ENCODE measurements around the gene HLCS. TPM values are rescaled to one million over a fixed set of nuclear protein-coding genes. Genes with fewer than 3 reads are reported as not detected.

HLCS gene
- total and polyA plus RNA-seq, 7 donors = 3.0 to 26.0 (median 12.5) TPM

DNA sequence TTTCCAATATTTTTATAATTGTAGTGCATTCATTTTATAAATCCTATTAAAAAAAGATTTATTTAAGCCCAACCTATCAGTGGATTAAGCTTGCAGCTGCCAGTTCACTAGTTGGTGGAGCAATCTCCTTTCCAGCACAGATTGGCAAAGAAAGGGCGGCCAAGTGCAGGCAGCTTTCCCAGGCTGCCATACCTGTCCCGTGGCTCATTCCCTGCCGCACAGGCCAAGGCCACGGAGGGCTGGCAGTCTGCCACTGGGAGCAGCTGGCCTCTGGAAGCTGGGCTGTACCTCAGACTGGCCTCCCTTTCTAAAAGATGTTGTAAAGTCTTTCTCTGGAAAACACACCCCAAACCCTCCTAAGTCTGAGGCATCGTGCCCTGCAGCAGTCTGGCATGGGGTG, 193.4 kb downstream of the HLCS start:
- peak; percentile 70 for DNase-seq
- Histone ChIP-seq H3K4me3 (no peak overlapping the region), H3K9me3 (no peaks in the 10 kb centered on the region), H3K27ac (no peak overlapping the region), H3K4me1 (peaks cover 0 to 16% (median 11%) of the 10 kb centered on the region in 4 donors), H3K27me3 (no peaks in the 10 kb centered on the region), H3K36me3 (no peaks in the 10 kb centered on the region)
- no peak for TF ChIP-seq EP300 (IDR thresholded peaks at IDR 0.05)
- no peak for TF ChIP-seq POLR2AphosphoS5 (IDR thresholded peaks at IDR 0.05)
- no peak for TF ChIP-seq POLR2A (IDR thresholded peaks at IDR 0.05)
- TF ChIP-seq, protein P1, sequence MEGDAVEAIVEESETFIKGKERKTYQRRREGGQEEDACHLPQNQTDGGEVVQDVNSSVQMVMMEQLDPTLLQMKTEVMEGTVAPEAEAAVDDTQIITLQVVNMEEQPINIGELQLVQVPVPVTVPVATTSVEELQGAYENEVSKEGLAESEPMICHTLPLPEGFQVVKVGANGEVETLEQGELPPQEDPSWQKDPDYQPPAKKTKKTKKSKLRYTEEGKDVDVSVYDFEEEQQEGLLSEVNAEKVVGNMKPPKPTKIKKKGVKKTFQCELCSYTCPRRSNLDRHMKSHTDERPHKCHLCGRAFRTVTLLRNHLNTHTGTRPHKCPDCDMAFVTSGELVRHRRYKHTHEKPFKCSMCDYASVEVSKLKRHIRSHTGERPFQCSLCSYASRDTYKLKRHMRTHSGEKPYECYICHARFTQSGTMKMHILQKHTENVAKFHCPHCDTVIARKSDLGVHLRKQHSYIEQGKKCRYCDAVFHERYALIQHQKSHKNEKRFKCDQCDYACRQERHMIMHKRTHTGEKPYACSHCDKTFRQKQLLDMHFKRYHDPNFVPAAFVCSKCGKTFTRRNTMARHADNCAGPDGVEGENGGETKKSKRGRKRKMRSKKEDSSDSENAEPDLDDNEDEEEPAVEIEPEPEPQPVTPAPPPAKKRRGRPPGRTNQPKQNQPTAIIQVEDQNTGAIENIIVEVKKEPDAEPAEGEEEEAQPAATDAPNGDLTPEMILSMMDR (IDR thresholded peaks at IDR 0.05) = no peak
- intact Hi-C loops (cut with DNase I) = no loop called here
- WGBS, 2 donors = 9 to 50% methylated on average over 5 of the region's 5 CpGs

DNA sequence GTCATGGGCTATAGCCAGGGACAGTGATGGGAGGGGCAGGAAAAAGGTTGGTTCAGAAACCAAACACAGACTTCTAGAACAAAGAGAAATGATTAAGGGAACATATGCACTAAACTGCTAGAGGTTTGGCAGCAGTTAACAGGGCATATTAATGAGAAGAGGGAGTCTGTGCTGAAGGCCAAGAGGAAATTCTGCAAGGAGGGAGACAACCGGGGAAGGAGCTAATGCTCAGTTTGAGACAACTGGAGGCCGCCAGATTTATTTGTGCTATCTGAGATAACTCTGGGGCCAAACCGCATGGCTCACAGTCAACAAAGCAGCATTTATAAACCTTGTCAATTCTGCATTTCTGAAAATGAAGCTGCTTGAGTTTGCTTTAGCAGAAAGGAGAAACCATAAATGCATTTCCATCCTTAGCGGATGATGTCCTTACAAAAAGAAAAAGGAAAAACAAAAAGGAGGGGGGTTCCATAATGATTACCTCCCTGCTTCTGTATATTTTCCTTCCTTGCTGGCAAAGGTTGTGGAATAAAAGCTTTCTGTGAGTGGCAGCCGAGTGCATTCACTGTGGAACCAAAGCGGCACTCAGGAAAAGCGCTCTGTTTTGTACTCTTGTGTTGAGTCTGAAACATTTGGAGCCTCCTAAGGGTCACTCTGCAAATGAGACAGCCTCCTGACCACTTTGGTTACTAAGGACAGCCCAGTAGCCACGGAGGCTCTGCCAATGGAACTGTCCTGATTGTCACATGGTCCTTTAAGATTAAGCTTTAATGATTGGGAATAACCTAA, 197.2 kb downstream of the HLCS start:
- H3K27ac ChIP-seq = no peak overlapping the region
- TF ChIP-seq, protein P1 (IDR thresholded peaks at IDR 0.05) = no peak
- TF ChIP-seq POLR2A (IDR thresholded peaks at IDR 0.05) = no peak
- TF ChIP-seq POLR2AphosphoS5 (IDR thresholded peaks at IDR 0.05) = no peak
- no peak for TF ChIP-seq EP300 (IDR thresholded peaks at IDR 0.05)
- DNase-seq = no peak
- H3K9me3 ChIP-seq = no peaks in the 10 kb centered on the region
- no peak overlapping the region for H3K4me3 ChIP-seq
- 46 to 67% methylated on average over 8 of the region's 8 CpGs for WGBS, 2 donors
- H3K4me1 ChIP-seq = peaks cover 0 to 16% (median 11%) of the 10 kb centered on the region in 4 donors
- H3K36me3 ChIP-seq = peaks cover 0 to 9% (median 0%) of the 10 kb centered on the region in 4 donors
- intact Hi-C loops (cut with DNase I) = no loop called here
- H3K27me3 ChIP-seq = no peaks in the 10 kb centered on the region

DNA sequence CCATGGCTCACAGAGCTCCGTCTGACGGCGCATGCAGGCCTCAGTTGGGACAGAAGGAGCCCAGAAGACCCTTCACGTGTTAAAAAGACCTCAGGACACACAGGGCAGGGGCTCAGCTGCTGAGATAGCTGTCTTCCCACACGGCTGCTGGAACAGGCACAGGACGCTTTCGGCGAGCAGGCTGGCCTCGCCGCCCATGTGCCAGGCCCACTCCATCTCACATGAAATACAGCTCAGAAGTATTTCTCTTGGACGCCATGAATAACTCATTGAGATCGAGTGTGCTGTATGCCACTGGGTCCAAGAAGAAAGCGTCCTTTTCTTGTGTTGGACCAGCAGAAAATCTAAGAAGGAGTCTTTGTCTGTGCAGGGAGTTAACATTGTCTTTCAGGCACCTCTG, 198.0 kb downstream of the HLCS start:
- Histone ChIP-seq H3K9me3 (no peaks in the 10 kb centered on the region), H3K27ac (peak overlapping the region in 1 of 4 donors; percentile 12), H3K36me3 (peaks cover 0 to 9% (median 2%) of the 10 kb centered on the region in 4 donors), H3K4me3 (no peak overlapping the region), H3K27me3 (no peaks in the 10 kb centered on the region), H3K4me1 (peaks cover 0 to 12% (median 8%) of the 10 kb centered on the region in 4 donors)
- WGBS, 2 donors = 92% methylated on average over 13 of the region's 13 CpGs
- intact Hi-C loops (cut with DNase I) = no loop called here
- no peak for DNase-seq
- TF ChIP-seq POLR2A (IDR thresholded peaks at IDR 0.05) = no peak
- no peak for TF ChIP-seq EP300 (IDR thresholded peaks at IDR 0.05)
- TF ChIP-seq POLR2AphosphoS5 (IDR thresholded peaks at IDR 0.05) = no peak
- TF ChIP-seq, protein P1 (IDR thresholded peaks at IDR 0.05) = no peak

DNA sequence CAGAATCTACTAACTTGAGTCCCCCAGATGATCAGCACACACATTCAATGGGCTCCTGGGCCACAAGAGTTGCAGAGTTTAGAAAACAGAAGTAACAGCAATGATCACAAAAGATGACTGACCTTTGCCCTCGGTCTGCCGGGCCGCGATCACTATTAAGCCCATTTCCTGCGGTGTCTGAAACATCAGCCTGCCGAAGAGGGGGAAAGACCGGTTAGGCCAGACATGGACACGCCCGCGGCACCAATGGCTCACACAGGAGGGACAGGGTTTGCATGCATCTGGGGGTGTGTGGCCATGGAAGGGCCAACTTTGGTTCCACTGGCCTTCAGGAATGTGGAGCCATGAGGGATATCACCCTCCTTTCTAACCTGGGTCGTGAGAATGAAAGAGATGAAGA, 199.4 kb downstream of the HLCS start:
- peaks cover 0 to 6% (median 3%) of the 10 kb centered on the region in 4 donors for H3K4me1 ChIP-seq
- H3K27ac ChIP-seq = no peak overlapping the region
- DNase-seq = no peak
- peaks cover 0 to 9% (median 2%) of the 10 kb centered on the region in 4 donors for H3K36me3 ChIP-seq
- intact Hi-C loops (cut with DNase I) = no loop called here
- TF ChIP-seq, protein P1 (IDR thresholded peaks at IDR 0.05) = no peak
- TF ChIP-seq POLR2AphosphoS5 (IDR thresholded peaks at IDR 0.05) = no peak
- no peak for TF ChIP-seq POLR2A (IDR thresholded peaks at IDR 0.05)
- TF ChIP-seq EP300 (IDR thresholded peaks at IDR 0.05) = no peak
- WGBS, 2 donors = 32 to 82% methylated on average over 11 of the region's 11 CpGs
- no peak overlapping the region for H3K4me3 ChIP-seq
- H3K27me3 ChIP-seq = no peaks in the 10 kb centered on the region
- H3K9me3 ChIP-seq = no peaks in the 10 kb centered on the region

All from sigmoid colon (tissue), 7 donors.